Retinal pigment epithelial cell (primary cell): ENCODE measurements around the gene CLVS2.

ENCODE experiments used
- DNase-seq: peaks from one replicate; pipeline ENCODE4 v3.0.0-alpha.2; 2010; ENCODE audit warnings: low read depth
- H3K4me3 ChIP-seq: 2 replicates; pipeline ENCODE4 v1.5.1; 2011; ENCODE audit warnings: mild to moderate bottlenecking, low read length, control low read depth, moderate library complexity
- TF ChIP-seq, protein P1 (sequence below): conservative IDR thresholded peaks from 2 replicates; pipeline ENCODE4 v1.5.1; 2011; ENCODE audit warnings: low read depth, low read length, control low read depth, inconsistent platforms

Gene CLVS2

DNA sequence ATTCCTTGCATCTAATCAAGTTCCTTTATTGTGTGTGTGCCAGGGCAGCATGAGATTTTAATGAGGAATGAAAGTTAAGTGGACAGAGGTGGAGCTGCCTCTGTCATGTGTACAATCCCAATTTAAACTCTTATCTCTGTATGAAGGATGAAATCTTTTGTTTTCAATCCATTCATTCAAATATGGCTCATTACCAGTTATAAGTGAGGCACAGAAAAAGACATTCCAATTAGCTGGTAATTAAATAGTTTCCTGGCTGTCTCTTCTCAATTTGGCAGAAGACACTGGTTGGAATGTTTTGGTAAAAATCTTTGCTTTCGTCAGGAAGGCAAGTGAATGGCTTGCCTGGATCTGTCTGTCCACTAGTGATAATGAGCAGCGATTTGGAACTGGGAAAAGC lies 46.4 kb downstream of the CLVS2 start:
- no peak for DNase-seq
- H3K4me3 ChIP-seq, result no peak overlapping the region
- TF ChIP-seq, protein P1, sequence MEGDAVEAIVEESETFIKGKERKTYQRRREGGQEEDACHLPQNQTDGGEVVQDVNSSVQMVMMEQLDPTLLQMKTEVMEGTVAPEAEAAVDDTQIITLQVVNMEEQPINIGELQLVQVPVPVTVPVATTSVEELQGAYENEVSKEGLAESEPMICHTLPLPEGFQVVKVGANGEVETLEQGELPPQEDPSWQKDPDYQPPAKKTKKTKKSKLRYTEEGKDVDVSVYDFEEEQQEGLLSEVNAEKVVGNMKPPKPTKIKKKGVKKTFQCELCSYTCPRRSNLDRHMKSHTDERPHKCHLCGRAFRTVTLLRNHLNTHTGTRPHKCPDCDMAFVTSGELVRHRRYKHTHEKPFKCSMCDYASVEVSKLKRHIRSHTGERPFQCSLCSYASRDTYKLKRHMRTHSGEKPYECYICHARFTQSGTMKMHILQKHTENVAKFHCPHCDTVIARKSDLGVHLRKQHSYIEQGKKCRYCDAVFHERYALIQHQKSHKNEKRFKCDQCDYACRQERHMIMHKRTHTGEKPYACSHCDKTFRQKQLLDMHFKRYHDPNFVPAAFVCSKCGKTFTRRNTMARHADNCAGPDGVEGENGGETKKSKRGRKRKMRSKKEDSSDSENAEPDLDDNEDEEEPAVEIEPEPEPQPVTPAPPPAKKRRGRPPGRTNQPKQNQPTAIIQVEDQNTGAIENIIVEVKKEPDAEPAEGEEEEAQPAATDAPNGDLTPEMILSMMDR, result no peak

DNA sequence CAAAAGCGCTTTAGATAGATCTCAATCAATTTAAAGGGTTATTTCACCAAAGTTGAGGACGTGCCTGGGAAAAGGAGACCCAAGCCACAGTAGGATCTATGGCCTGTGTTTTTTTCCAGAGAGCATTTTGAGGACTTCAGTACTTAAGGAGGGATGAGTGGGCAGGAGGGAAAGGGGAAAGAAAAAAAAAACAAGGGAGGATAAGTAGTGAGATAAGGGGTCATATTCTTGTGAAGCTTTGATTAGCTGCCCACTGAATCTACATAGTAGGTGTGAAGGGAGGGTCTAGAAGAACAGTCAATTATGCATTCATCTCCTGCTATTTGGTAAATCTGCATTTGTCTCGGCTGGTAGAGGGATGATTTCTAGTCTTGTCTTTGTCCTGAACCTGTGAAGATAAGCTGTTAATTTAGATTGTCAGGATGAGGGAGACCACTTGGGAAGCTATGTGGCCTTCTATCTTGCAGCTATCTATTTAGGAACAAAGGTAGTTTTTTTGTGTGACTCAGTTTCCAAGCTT lies 48.4 kb downstream of the CLVS2 start:
- no peak overlapping the region for H3K4me3 ChIP-seq
- TF ChIP-seq, protein P1, result no peak
- DNase-seq, result no peak

GRCh38 chr6:123053602-123054225 lies 57.7 kb downstream of the CLVS2 start:
- TF ChIP-seq, protein P1, result no peak
- H3K4me3 ChIP-seq, result no peak overlapping the region

GRCh38 chr6:123055256-123055655 lies 59.2 kb downstream of the CLVS2 start:
- TF ChIP-seq, protein P1, result no peak
- no peak for DNase-seq
- H3K4me3 ChIP-seq, result no peak overlapping the region

More at GRCh38 chr6:123053602-123054225, 57.7 kb downstream of the CLVS2 start:
- DNase-seq, result no peak

GRCh38 chr6:123062670-123063069 lies 66.6 kb downstream of the CLVS2 start:
- TF ChIP-seq, protein P1, result no peak
- H3K4me3 ChIP-seq, result no peak overlapping the region
- no peak for DNase-seq

DNA sequence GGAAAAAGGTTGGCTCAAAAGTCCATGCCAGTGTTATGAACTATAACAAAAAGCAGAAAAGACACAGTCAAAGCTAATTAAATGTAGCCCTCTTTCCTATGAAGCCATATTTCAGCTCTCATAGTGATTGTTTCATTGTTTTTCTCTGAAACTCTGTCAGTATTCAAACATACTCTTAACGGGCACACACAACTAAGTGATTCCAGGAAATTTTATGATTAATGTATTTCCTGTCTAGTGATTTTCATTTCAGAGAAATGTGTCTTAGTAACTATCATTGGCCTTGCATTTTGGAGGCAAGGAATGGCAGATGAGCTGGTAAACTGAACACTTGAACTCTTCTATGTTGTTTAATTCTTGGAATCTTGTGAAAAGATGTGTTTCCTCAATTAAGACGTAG lies 68.0 kb downstream of the CLVS2 start:
- DNase-seq, result no peak
- TF ChIP-seq, protein P1, result no peak
- H3K4me3 ChIP-seq, result no peak overlapping the region

DNA sequence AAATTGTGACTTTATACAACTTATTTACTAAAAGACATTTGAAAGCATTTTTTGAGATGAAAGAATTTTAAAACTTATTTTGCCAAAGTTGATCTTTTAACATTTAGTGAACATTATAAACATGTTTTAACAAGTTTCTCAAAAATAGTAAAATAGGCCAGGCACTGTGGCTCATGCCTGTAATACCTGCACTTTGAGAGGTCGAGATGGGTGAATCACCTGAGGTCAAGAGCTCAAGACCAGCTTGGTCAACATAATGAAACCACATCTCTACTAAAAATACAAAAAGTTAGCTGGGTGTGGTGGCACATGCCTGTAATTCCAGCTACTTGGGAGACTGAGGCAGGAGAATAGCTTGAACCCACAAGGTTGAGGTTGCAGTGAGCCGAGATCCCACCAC lies 78.6 kb downstream of the CLVS2 start:
- H3K4me3 ChIP-seq, result no peak overlapping the region
- no peak for DNase-seq
- TF ChIP-seq, protein P1, result no peak
